ENCODE measurements around the gene ZNF14.

DNA sequence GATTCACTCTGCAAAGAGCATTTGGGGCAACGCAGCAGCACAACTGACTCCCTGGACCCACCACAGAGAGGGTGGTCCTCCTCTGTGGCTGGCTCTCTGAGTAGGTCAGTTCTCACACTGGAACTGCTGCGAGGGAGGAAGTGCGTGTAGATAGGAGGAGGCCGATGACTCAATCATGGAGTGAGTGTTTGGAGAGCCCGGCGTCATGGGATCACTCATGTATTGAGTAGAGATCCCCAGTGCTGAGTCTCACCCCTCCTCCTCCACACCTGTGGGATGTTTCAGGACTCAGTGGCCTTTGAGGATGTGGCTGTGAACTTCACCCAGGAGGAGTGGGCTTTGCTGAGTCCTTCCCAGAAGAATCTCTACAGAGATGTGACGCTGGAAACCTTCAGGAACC, 55.3 kb downstream of the ZNF14 start:
- TF ChIP-seq, protein P1, sequence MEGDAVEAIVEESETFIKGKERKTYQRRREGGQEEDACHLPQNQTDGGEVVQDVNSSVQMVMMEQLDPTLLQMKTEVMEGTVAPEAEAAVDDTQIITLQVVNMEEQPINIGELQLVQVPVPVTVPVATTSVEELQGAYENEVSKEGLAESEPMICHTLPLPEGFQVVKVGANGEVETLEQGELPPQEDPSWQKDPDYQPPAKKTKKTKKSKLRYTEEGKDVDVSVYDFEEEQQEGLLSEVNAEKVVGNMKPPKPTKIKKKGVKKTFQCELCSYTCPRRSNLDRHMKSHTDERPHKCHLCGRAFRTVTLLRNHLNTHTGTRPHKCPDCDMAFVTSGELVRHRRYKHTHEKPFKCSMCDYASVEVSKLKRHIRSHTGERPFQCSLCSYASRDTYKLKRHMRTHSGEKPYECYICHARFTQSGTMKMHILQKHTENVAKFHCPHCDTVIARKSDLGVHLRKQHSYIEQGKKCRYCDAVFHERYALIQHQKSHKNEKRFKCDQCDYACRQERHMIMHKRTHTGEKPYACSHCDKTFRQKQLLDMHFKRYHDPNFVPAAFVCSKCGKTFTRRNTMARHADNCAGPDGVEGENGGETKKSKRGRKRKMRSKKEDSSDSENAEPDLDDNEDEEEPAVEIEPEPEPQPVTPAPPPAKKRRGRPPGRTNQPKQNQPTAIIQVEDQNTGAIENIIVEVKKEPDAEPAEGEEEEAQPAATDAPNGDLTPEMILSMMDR (IDR thresholded peaks at IDR 0.05), result no peak
- TF ChIP-seq POLR2A (IDR thresholded peaks at IDR 0.05), result no peak
